Activated gamma-delta T cell treated with anti-CD3 and anti-CD28 coated beads, Interleukin-2, amount 50 U/mL, for 16 hours (primary cell): ENCODE results near the gene COQ8B.
"Not testable (repeated sequence)": the region's sequence is repeated elsewhere in the genome, so short reads cannot be mapped to it uniquely, and the experiment has no call there.

Experiments used
- DNase-seq: peaks from one replicate; pipeline ENCODE4 v3.0.0-alpha.2; 2020; ENCODE audit warnings: low read depth

The COQ8B gene

GRCh38 chr19:40716482-40717324 is at the start of gene COQ8B, which contains the start of gene ITPKC:
Gene COQ8B, minus strand, starts transcription at chr19:40716886. Its CDS starts 2,254 bp downstream, at chr19:40714632.
Gene ITPKC, plus strand, starts transcription at chr19:40717112. Its CDS starts 24 bp downstream, at chr19:40717136.
- peak; percentile 100 for DNase-seq

- DNase-seq, result not testable (repeated sequence)
Observed at GRCh38 chr19:40766385-40766784, 49.7 kb upstream of the COQ8B start.

GRCh38 chr19:40763963-40764362 is 47.3 kb upstream of the COQ8B start:
- no peak for DNase-seq

- DNase-seq, result no peak
Observed at GRCh38 chr19:40763526-40763925, 46.8 kb upstream of the COQ8B start.

GRCh38 chr19:40762754-40763470 is 46.2 kb upstream of the COQ8B start:
- DNase-seq, result no peak

GRCh38 chr19:40759352-40759751 is 42.7 kb upstream of the COQ8B start:
- DNase-seq, result no peak

- DNase-seq, result no peak
Observed at GRCh38 chr19:40758491-40758890, 41.8 kb upstream of the COQ8B start.

- DNase-seq, result peak; percentile 28
Observed at GRCh38 chr19:40756502-40757110, 39.9 kb upstream of the COQ8B start.

GRCh38 chr19:40755791-40756190 is 39.1 kb upstream of the COQ8B start:
- no peak for DNase-seq

- DNase-seq, result no peak
Observed at GRCh38 chr19:40755248-40755624, 38.5 kb upstream of the COQ8B start.

- no peak for DNase-seq
Observed at GRCh38 chr19:40754611-40755247, 38.0 kb upstream of the COQ8B start.

GRCh38 chr19:40752257-40752781 is 35.6 kb upstream of the COQ8B start:
- no peak for DNase-seq

GRCh38 chr19:40750874-40751537 is 34.3 kb upstream of the COQ8B start, which contains the start of gene SNRPA:
Gene SNRPA, plus strand, starts transcription at chr19:40751203. Its CDS starts 206 bp downstream, at chr19:40751409.
- peak; percentile 95 for DNase-seq

GRCh38 chr19:40750058-40750873 is 33.6 kb upstream of the COQ8B start, which contains the start of gene ACTMAP:
Gene ACTMAP, minus strand, starts transcription at chr19:40750477. Its CDS starts 674 bp downstream, at chr19:40749803.
- DNase-seq, result peak; percentile 98

- DNase-seq, result no peak
Observed at GRCh38 chr19:40747536-40747935, 30.9 kb upstream of the COQ8B start.

- DNase-seq, result no peak
Observed at GRCh38 chr19:40745402-40745780, 28.7 kb upstream of the COQ8B start.

- no peak for DNase-seq
Observed at GRCh38 chr19:40744554-40745401, 28.1 kb upstream of the COQ8B start.

GRCh38 chr19:40743926-40744325 is 27.2 kb upstream of the COQ8B start:
- DNase-seq, result no peak

- DNase-seq, result no peak
Observed at GRCh38 chr19:40742886-40743285, 26.2 kb upstream of the COQ8B start.
